Measurements from ENCODE around the gene HMOX2. TPM values are rescaled to one million over a fixed set of nuclear protein-coding genes. Genes with fewer than 3 reads are reported as not detected.

The HMOX2 gene
- polyA plus RNA-seq, 6 donors from 2014 or later: 36.9 to 49.8 (median 41.9) TPM

- H3K4me1 Mint-ChIP-seq: peaks cover 26 to 38% (median 29%) of the 10 kb centered on the region in 3 donors
- no peaks in the 10 kb centered on the region for H3K27me3 Mint-ChIP-seq
- H3K4me3 Mint-ChIP-seq: no peak overlapping the region
- peak overlapping the region in 5 of 6 donors; percentile 29 to 90 (median 54) for H3K27ac Mint-ChIP-seq
- no peak for DNase-seq
- no peak for ATAC-seq (ENCODE audit: low read depth in 2 of 2)
- H3K36me3 Mint-ChIP-seq: peaks cover 0 to 15% of the 10 kb centered on the region in 2 donors
- no peaks in the 10 kb centered on the region for H3K9me3 Mint-ChIP-seq
Measured at GRCh38 chr16:4512473-4512872, 36.3 kb downstream of the HMOX2 start.

GRCh38 chr16:4513086-4513860 is 37.1 kb downstream of the HMOX2 start:
- H3K4me3 Mint-ChIP-seq: no peak overlapping the region
- H3K36me3 Mint-ChIP-seq: peaks cover 0 to 15% of the 10 kb centered on the region in 2 donors
- peak overlapping the region in 3 of 6 donors; percentile 20 to 88 (median 86) for H3K27ac Mint-ChIP-seq
- no peaks in the 10 kb centered on the region for H3K9me3 Mint-ChIP-seq
- H3K4me1 Mint-ChIP-seq: peaks cover 26 to 32% (median 29%) of the 10 kb centered on the region in 3 donors
- no peaks in the 10 kb centered on the region for H3K27me3 Mint-ChIP-seq
- DNase-seq (no peak), ATAC-seq (ENCODE audit: low read depth in 2 of 2) (no peak)

- H3K4me1 Mint-ChIP-seq: peaks cover 26 to 34% (median 29%) of the 10 kb centered on the region in 3 donors
Measured at GRCh38 chr16:4513881-4514280, 37.7 kb downstream of the HMOX2 start.

GRCh38 chr16:4514606-4515005 is 38.4 kb downstream of the HMOX2 start:
- Mint-ChIP-seq H3K4me3 (peak overlapping the region in 4 of 8 donors; percentile 20 to 82 (median 58)), H3K27ac (peak overlapping the region; percentile 67 to 92 (median 90)), H3K36me3 (peaks cover 0 to 15% of the 10 kb centered on the region in 2 donors), H3K27me3 (no peaks in the 10 kb centered on the region), H3K9me3 (no peaks in the 10 kb centered on the region), H3K4me1 (peaks cover 26 to 34% (median 29%) of the 10 kb centered on the region in 3 donors)
- no peak for DNase-seq
- no peak for ATAC-seq (ENCODE audit: low read depth in 2 of 2)

More at GRCh38 chr16:4513881-4514280, 37.7 kb downstream of the HMOX2 start:
- ATAC-seq (ENCODE audit: low read depth in 2 of 2) (no peak), DNase-seq (no peak)
- Mint-ChIP-seq H3K27ac (peak overlapping the region in 3 of 6 donors; percentile 79 to 92 (median 86)), H3K36me3 (peaks cover 0 to 15% of the 10 kb centered on the region in 2 donors), H3K4me3 (no peak overlapping the region), H3K9me3 (no peaks in the 10 kb centered on the region), H3K27me3 (no peaks in the 10 kb centered on the region)

GRCh38 chr16:4515611-4516233 is 39.5 kb downstream of the HMOX2 start:
- Mint-ChIP-seq H3K27ac (peak overlapping the region; percentile 67 to 92 (median 86)), H3K4me1 (peaks cover 26 to 34% (median 29%) of the 10 kb centered on the region in 3 donors), H3K27me3 (no peaks in the 10 kb centered on the region), H3K36me3 (peaks cover 0 to 5% of the 10 kb centered on the region in 2 donors), H3K4me3 (peak overlapping the region; percentile 24 to 82 (median 53)), H3K9me3 (no peaks in the 10 kb centered on the region)
- DNase-seq (peak; percentile 61), ATAC-seq (ENCODE audit: low read depth in 2 of 2) (peak; percentile 83 to 84)

- peaks cover 22 to 29% (median 25%) of the 10 kb centered on the region in 3 donors for H3K4me1 Mint-ChIP-seq
- DNase-seq: no peak
- H3K27ac Mint-ChIP-seq: peak overlapping the region in 1 of 6 donors; percentile 15
- no peaks in the 10 kb centered on the region for H3K27me3 Mint-ChIP-seq
- ATAC-seq (ENCODE audit: low read depth in 2 of 2): no peak
- H3K4me3 Mint-ChIP-seq: no peak overlapping the region
- no peaks in the 10 kb centered on the region for H3K9me3 Mint-ChIP-seq
- no peaks in the 10 kb centered on the region for H3K36me3 Mint-ChIP-seq
Measured at GRCh38 chr16:4517812-4518680, 41.8 kb downstream of the HMOX2 start.

- H3K27me3 Mint-ChIP-seq: no peaks in the 10 kb centered on the region
- H3K4me3 Mint-ChIP-seq: no peak overlapping the region
- DNase-seq (no peak), ATAC-seq (ENCODE audit: low read depth in 2 of 2) (no peak)
- H3K4me1 Mint-ChIP-seq: peaks cover 21 to 26% (median 25%) of the 10 kb centered on the region in 3 donors
- peak overlapping the region in 1 of 6 donors; percentile 65 for H3K27ac Mint-ChIP-seq
- H3K9me3 Mint-ChIP-seq: no peaks in the 10 kb centered on the region
- no peaks in the 10 kb centered on the region for H3K36me3 Mint-ChIP-seq
Measured at GRCh38 chr16:4519274-4520058, 43.3 kb downstream of the HMOX2 start.

GRCh38 chr16:4520913-4521312 is 44.7 kb downstream of the HMOX2 start:
- H3K9me3 Mint-ChIP-seq: no peaks in the 10 kb centered on the region
- no peak for DNase-seq
- H3K36me3 Mint-ChIP-seq: no peaks in the 10 kb centered on the region
- ATAC-seq (ENCODE audit: low read depth in 2 of 2): no peak
- H3K27ac Mint-ChIP-seq: no peak overlapping the region
- peaks cover 7 to 14% (median 11%) of the 10 kb centered on the region in 3 donors for H3K4me1 Mint-ChIP-seq
- no peaks in the 10 kb centered on the region for H3K27me3 Mint-ChIP-seq
- no peak overlapping the region for H3K4me3 Mint-ChIP-seq

- ATAC-seq (ENCODE audit: low read depth in 2 of 2) (no peak), DNase-seq (no peak)
- H3K4me1 Mint-ChIP-seq: peaks cover 7 to 15% (median 10%) of the 10 kb centered on the region in 3 donors
- H3K4me3 Mint-ChIP-seq: no peak overlapping the region
- no peak overlapping the region for H3K27ac Mint-ChIP-seq
- H3K36me3 Mint-ChIP-seq: no peaks in the 10 kb centered on the region
- no peaks in the 10 kb centered on the region for H3K9me3 Mint-ChIP-seq
- H3K27me3 Mint-ChIP-seq: no peaks in the 10 kb centered on the region
Measured at GRCh38 chr16:4522051-4522581, 45.9 kb downstream of the HMOX2 start.

- Mint-ChIP-seq H3K9me3 (peaks cover 0 to 2% (median 0%) of the 10 kb centered on the region in 7 donors), H3K4me1 (peaks cover 11 to 15% (median 11%) of the 10 kb centered on the region in 3 donors), H3K4me3 (no peak overlapping the region), H3K36me3 (no peaks in the 10 kb centered on the region), H3K27me3 (no peaks in the 10 kb centered on the region), H3K27ac (peak overlapping the region in 1 of 6 donors; percentile 39)
- ATAC-seq (ENCODE audit: low read depth in 2 of 2) (no peak), DNase-seq (no peak)
Measured at GRCh38 chr16:4523686-4524085, 47.5 kb downstream of the HMOX2 start.

GRCh38 chr16:4524571-4524970 is 48.4 kb downstream of the HMOX2 start:
- Mint-ChIP-seq H3K27ac (peak overlapping the region in 2 of 6 donors; percentile 24 to 34), H3K4me1 (peaks cover 19 to 23% (median 20%) of the 10 kb centered on the region in 3 donors), H3K27me3 (no peaks in the 10 kb centered on the region), H3K4me3 (no peak overlapping the region), H3K36me3 (no peaks in the 10 kb centered on the region), H3K9me3 (peaks cover 0 to 2% (median 0%) of the 10 kb centered on the region in 7 donors)
- DNase-seq: no peak
- ATAC-seq (ENCODE audit: low read depth in 2 of 2): no peak

- H3K27me3 Mint-ChIP-seq: no peaks in the 10 kb centered on the region
- H3K27ac Mint-ChIP-seq: peak overlapping the region in 2 of 6 donors; percentile 24 to 34
- peaks cover 23 to 26% (median 24%) of the 10 kb centered on the region in 3 donors for H3K4me1 Mint-ChIP-seq
Measured at GRCh38 chr16:4525069-4525468, 48.9 kb downstream of the HMOX2 start.

More at GRCh38 chr16:4525069-4525468, 48.9 kb downstream of the HMOX2 start:
- Mint-ChIP-seq H3K36me3 (no peaks in the 10 kb centered on the region), H3K4me3 (no peak overlapping the region), H3K9me3 (peaks cover 0 to 2% (median 0%) of the 10 kb centered on the region in 7 donors)
- ATAC-seq (ENCODE audit: low read depth in 2 of 2): no peak
- DNase-seq: no peak

Measured in naive B cell (primary cell).